ENCODE data around the gene RASGRF1. TPM values are rescaled to one million over a fixed set of nuclear protein-coding genes. Genes with fewer than 3 reads are reported as not detected.

The RASGRF1 gene
- total RNA-seq, 4 donors from 2014 or later = 0.14 to 0.75 (median 0.64) TPM; not detected in 1

- Histone ChIP-seq H3K4me1 (no peaks in the 10 kb centered on the region), H3K27ac (no peak overlapping the region), H3K27me3 (no peaks in the 10 kb centered on the region), H3K36me3 (no peaks in the 10 kb centered on the region), H3K9me3 (no peaks in the 10 kb centered on the region), H3K4me3 (no peak overlapping the region)
- no peak for DNase-seq
- in situ Hi-C loops (cut with MboI; ENCODE audit: low pct_ligation_motif_present in 1 of 4, low pct_unique_long_range_greater_than_20kb in 1 of 4, low sequenced_read_pairs in 3 of 4) (no loop called here), intact Hi-C loops (cut with DNase I; ENCODE audit: low total_unique reads) (no loop called here)
- 40 to 66% methylated on average over 2 to 3 of the region's 3 CpGs for WGBS, 2 donors (ENCODE audit: low coverage in 1 of 2)
- TF ChIP-seq EP300 (IDR thresholded peaks at IDR 0.05; ENCODE audit: low read depth) (no peak), POLR2A (IDR thresholded peaks at IDR 0.05) (no peak), POLR2AphosphoS5 (IDR thresholded peaks at IDR 0.05) (no peak), CTCF (IDR thresholded peaks at IDR 0.05) (no peak)
Measured at GRCh38 chr15:79128556-79128955, 38.0 kb upstream of the RASGRF1 start.

- no peak for DNase-seq
- H3K4me3 ChIP-seq = no peak overlapping the region
- no peaks in the 10 kb centered on the region for H3K9me3 ChIP-seq
- TF ChIP-seq POLR2A (IDR thresholded peaks at IDR 0.05) (no peak), EP300 (IDR thresholded peaks at IDR 0.05; ENCODE audit: low read depth) (no peak), POLR2AphosphoS5 (IDR thresholded peaks at IDR 0.05) (no peak), CTCF (IDR thresholded peaks at IDR 0.05) (no peak)
- H3K4me1 ChIP-seq = no peaks in the 10 kb centered on the region
- H3K27me3 ChIP-seq = no peaks in the 10 kb centered on the region
- in situ Hi-C loops (cut with MboI; ENCODE audit: low pct_ligation_motif_present in 1 of 4, low pct_unique_long_range_greater_than_20kb in 1 of 4, low sequenced_read_pairs in 3 of 4) (no loop called here), intact Hi-C loops (cut with DNase I; ENCODE audit: low total_unique reads) (no loop called here)
- WGBS, 2 donors (ENCODE audit: low coverage in 1 of 2) = 50% methylated on average over 3 of the region's 3 CpGs; no CpG with 5 or more reads in 1 of the 2 donors
- no peaks in the 10 kb centered on the region for H3K36me3 ChIP-seq
- no peak overlapping the region for H3K27ac ChIP-seq
Measured at GRCh38 chr15:79124388-79124787, 33.8 kb upstream of the RASGRF1 start.

GRCh38 chr15:79122991-79123390 lies 32.4 kb upstream of the RASGRF1 start:
- Histone ChIP-seq H3K27me3 (no peaks in the 10 kb centered on the region), H3K9me3 (no peaks in the 10 kb centered on the region), H3K27ac (no peak overlapping the region), H3K4me3 (no peak overlapping the region), H3K36me3 (no peaks in the 10 kb centered on the region), H3K4me1 (no peaks in the 10 kb centered on the region)
- TF ChIP-seq POLR2AphosphoS5 (IDR thresholded peaks at IDR 0.05) (no peak), POLR2A (IDR thresholded peaks at IDR 0.05) (no peak), EP300 (IDR thresholded peaks at IDR 0.05; ENCODE audit: low read depth) (no peak)
- in situ Hi-C loops (cut with MboI; ENCODE audit: low pct_ligation_motif_present in 1 of 4, low pct_unique_long_range_greater_than_20kb in 1 of 4, low sequenced_read_pairs in 3 of 4) (no loop called here), intact Hi-C loops (cut with DNase I; ENCODE audit: low total_unique reads) (no loop called here)
- WGBS, 2 donors (ENCODE audit: low coverage in 1 of 2) = 50 to 78% methylated on average over 2 to 12 of the region's 12 CpGs
- no peak for DNase-seq

GRCh38 chr15:79122391-79122790 lies 31.8 kb upstream of the RASGRF1 start:
- 84% methylated on average over 5 of the region's 5 CpGs; no CpG with 5 or more reads in 1 of the 2 donors for WGBS, 2 donors (ENCODE audit: low coverage in 1 of 2)
- in situ Hi-C loops (cut with MboI; ENCODE audit: low pct_ligation_motif_present in 1 of 4, low pct_unique_long_range_greater_than_20kb in 1 of 4, low sequenced_read_pairs in 3 of 4) (no loop called here), intact Hi-C loops (cut with DNase I; ENCODE audit: low total_unique reads) (no loop called here)
- DNase-seq = no peak
- no peaks in the 10 kb centered on the region for H3K4me1 ChIP-seq
- no peak overlapping the region for H3K4me3 ChIP-seq
- H3K27me3 ChIP-seq = no peaks in the 10 kb centered on the region
- H3K36me3 ChIP-seq = no peaks in the 10 kb centered on the region
- H3K9me3 ChIP-seq = no peaks in the 10 kb centered on the region
- no peak for TF ChIP-seq POLR2AphosphoS5 (IDR thresholded peaks at IDR 0.05)
- no peak for TF ChIP-seq POLR2A (IDR thresholded peaks at IDR 0.05)
- no peak for TF ChIP-seq EP300 (IDR thresholded peaks at IDR 0.05; ENCODE audit: low read depth)
- H3K27ac ChIP-seq = no peak overlapping the region

- H3K36me3 ChIP-seq = no peaks in the 10 kb centered on the region
- 82 to 85% methylated on average over 6 to 7 of the region's 7 CpGs for WGBS, 2 donors (ENCODE audit: low coverage in 1 of 2)
- intact Hi-C loops (cut with DNase I; ENCODE audit: low total_unique reads) (no loop called here), in situ Hi-C loops (cut with MboI; ENCODE audit: low pct_ligation_motif_present in 1 of 4, low pct_unique_long_range_greater_than_20kb in 1 of 4, low sequenced_read_pairs in 3 of 4) (no loop called here)
- no peaks in the 10 kb centered on the region for H3K9me3 ChIP-seq
- H3K27ac ChIP-seq = no peak overlapping the region
- H3K27me3 ChIP-seq = no peaks in the 10 kb centered on the region
- no peak overlapping the region for H3K4me3 ChIP-seq
- no peak for TF ChIP-seq EP300 (IDR thresholded peaks at IDR 0.05; ENCODE audit: low read depth)
- TF ChIP-seq CTCF (IDR thresholded peaks at IDR 0.05) = no peak
- no peak for TF ChIP-seq POLR2A (IDR thresholded peaks at IDR 0.05)
- no peak for TF ChIP-seq POLR2AphosphoS5 (IDR thresholded peaks at IDR 0.05)
- DNase-seq = no peak
- H3K4me1 ChIP-seq = no peaks in the 10 kb centered on the region
Measured at GRCh38 chr15:79121571-79121970, 31.0 kb upstream of the RASGRF1 start.
